Lung microvascular endothelial cell (primary cell): Measurements from ENCODE around the gene CACNA2D2. TPM values are rescaled to one million over a fixed set of nuclear protein-coding genes. Genes with fewer than 3 reads are reported as not detected.

ENCODE experiments used
- total RNA-seq: library from RNA; depleted of rRNA; stranded (reverse); fragments of >200 nt; gene quantifications from 2 replicates; pipeline ENCODE4 v1.2.1, GENCODE V29; 2014

Gene CACNA2D2
- total RNA-seq, 1 donor from 2014 or later = under 0.01 TPM

Other genes starting within 250 kb of the CACNA2D2 start
- 0.44 and 0.60 TPM in 2 replicates for gene SEMA3B, start 234.5 kb downstream of the CACNA2D2 start, total RNA-seq
- not detected in 2 replicates for gene LSMEM2, start 224.5 kb downstream of the CACNA2D2 start, total RNA-seq
- gene IFRD2, start 211.2 kb downstream of the CACNA2D2 start, total RNA-seq = 78.7 and 104 TPM in 2 replicates
- 12.9 and 26.2 TPM in 2 replicates for gene HYAL3, start 204.2 kb downstream of the CACNA2D2 start, total RNA-seq
- gene NAA80, start 204.2 kb downstream of the CACNA2D2 start, total RNA-seq = 3.1 and 3.6 TPM in 2 replicates
- 3.1 and 5.8 TPM in 2 replicates for gene HYAL1, start 200.1 kb downstream of the CACNA2D2 start, total RNA-seq
- 404 and 600 TPM in 2 replicates for gene HYAL2, start 180.9 kb downstream of the CACNA2D2 start, total RNA-seq
- gene TUSC2, start 175.4 kb downstream of the CACNA2D2 start, total RNA-seq = 21.4 and 22.8 TPM in 2 replicates
- gene RASSF1, start 162.8 kb downstream of the CACNA2D2 start, total RNA-seq = 12.0 and 20.6 TPM in 2 replicates
- 0.20 and 0.22 TPM in 2 replicates for gene ZMYND10, start 157.9 kb downstream of the CACNA2D2 start, total RNA-seq
- gene NPRL2, start 152.9 kb downstream of the CACNA2D2 start, total RNA-seq = 12.0 and 17.3 TPM in 2 replicates
- gene CYB561D2, start 152.8 kb downstream of the CACNA2D2 start, total RNA-seq = 15.5 and 21.6 TPM in 2 replicates
- gene TMEM115, start 144.1 kb downstream of the CACNA2D2 start, total RNA-seq = 27.7 and 44.4 TPM in 2 replicates
- 0.87 and 1.4 TPM in 2 replicates for gene C3orf18, start 64.1 kb upstream of the CACNA2D2 start, total RNA-seq
- gene HEMK1, start 65.9 kb upstream of the CACNA2D2 start, total RNA-seq = 2.6 and 2.8 TPM in 2 replicates
- gene CISH, start 108.1 kb upstream of the CACNA2D2 start, total RNA-seq = 0.20 and 0.22 TPM in 2 replicates
- 2.6 and 7.0 TPM in 2 replicates for gene MAPKAPK3, start 113.5 kb upstream of the CACNA2D2 start, total RNA-seq
- under 0.01 TPM in 1 of 2 replicates, not detected in the other for gene DOCK3, start 171.3 kb upstream of the CACNA2D2 start, total RNA-seq